ENCODE results near the gene CLDN6.
A peak's percentile ranks its signal among the peaks of the same experiment; 100 is the strongest.

The CLDN6 gene

GRCh38 chr16:2987286-2987685, 30.7 kb downstream of the CLDN6 start:
- DNase-seq (ENCODE audit: low read depth): no peak

GRCh38 chr16:2986623-2987188, 31.3 kb downstream of the CLDN6 start:
- no peak for DNase-seq (ENCODE audit: low read depth)

- no peak for DNase-seq (ENCODE audit: low read depth)
Measured at GRCh38 chr16:2985893-2986355, 32.1 kb downstream of the CLDN6 start.

GRCh38 chr16:2985462-2985861, 32.5 kb downstream of the CLDN6 start:
- DNase-seq (ENCODE audit: low read depth): no peak

DNA sequence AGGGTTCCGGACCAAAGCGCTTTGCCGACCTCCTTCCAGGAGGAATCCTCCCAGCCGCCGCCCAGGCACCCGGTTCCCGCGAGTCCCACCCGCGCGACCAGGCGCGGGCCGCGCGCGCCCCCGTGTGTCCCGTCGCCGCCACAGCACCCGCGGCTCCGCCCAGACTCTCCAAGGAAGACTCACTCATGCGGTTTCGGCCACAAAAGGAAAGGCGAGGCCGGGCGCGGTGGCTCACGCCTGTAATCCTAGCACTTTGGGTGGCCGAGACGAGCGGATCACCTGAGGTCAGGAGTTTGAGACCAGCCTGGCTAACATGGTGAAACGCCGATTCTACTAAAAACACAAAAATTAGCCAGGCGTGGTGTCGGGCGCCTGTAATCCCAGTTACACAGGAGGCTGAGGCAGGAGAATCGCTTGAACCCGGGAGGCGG, 34.3 kb downstream of the CLDN6 start:
- peak; percentile 43 for DNase-seq (ENCODE audit: low read depth)

DNA sequence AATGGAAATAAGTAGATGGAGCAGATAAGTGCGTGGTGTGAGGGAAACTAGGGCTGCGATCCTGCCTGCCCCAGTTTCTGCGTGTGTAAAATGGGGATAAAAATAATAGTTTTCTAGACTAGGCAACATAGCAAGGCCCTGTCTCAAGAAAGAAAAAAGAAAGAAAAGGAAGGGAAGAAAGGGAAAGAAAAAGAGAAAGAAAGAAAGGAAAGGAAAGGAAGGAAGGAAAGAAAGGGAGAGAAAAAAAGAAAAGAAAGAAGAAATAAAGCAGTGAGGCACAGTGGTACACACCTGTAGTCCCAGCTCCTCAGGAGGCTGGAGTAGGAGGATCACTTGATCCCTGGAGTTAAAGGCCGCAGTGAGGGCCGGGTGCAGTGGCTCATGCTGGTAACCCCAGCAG, 35.6 kb downstream of the CLDN6 start:
- DNase-seq (ENCODE audit: low read depth): no peak

DNA sequence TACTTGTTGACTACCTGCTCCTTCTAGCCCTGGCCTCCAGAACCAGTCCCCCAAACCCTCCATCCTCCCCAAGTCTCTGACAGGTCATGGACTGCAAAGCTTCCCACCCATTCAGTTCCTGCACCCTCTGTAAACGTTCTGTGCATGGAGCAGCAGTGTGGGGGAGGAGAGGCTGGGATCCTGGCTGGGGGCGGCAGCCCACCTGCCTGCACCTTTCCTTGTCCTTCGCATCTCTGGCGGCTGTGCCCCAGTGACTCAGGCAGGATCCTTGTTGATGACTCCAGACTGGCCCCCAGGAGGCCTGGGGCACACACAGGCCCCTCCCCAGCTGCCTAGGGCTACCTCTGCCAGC, 36.1 kb downstream of the CLDN6 start:
- DNase-seq (ENCODE audit: low read depth): no peak

DNA sequence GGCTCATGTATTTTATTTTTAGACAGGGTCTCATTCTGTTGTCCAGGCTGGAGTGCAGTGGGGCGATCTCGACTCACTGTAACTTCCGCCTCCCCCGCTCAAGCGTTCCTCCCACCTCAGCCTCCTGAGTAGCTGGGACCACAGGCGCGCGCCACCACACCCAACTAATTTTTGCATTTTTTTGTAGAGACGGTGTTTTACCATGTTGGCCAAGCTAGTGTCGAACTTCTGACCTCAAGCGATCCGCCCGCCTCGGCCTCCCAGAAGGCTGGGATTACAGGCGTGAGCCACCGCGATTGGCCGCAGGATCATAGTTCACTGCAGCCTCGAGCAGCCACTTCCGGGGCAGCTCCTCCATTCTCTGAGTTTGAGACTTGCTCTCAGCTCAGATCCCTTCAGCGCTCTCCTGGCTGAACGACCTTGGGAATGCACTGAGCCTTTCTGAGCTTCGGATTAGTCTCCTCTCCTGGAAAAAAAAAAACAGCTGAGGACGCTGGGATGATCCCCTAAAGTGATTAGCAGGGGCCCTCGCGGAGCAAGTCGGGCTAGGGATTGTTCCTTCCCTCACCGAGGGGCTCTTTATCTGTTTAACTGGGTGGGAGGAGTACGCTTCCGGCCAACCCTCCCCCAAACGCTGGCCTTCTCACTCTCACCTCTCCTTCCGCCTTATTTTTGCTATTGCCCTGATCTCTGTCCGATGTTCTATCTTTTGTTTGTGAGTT, 36.6 kb downstream of the CLDN6 start:
- no peak for DNase-seq (ENCODE audit: low read depth)

DNA sequence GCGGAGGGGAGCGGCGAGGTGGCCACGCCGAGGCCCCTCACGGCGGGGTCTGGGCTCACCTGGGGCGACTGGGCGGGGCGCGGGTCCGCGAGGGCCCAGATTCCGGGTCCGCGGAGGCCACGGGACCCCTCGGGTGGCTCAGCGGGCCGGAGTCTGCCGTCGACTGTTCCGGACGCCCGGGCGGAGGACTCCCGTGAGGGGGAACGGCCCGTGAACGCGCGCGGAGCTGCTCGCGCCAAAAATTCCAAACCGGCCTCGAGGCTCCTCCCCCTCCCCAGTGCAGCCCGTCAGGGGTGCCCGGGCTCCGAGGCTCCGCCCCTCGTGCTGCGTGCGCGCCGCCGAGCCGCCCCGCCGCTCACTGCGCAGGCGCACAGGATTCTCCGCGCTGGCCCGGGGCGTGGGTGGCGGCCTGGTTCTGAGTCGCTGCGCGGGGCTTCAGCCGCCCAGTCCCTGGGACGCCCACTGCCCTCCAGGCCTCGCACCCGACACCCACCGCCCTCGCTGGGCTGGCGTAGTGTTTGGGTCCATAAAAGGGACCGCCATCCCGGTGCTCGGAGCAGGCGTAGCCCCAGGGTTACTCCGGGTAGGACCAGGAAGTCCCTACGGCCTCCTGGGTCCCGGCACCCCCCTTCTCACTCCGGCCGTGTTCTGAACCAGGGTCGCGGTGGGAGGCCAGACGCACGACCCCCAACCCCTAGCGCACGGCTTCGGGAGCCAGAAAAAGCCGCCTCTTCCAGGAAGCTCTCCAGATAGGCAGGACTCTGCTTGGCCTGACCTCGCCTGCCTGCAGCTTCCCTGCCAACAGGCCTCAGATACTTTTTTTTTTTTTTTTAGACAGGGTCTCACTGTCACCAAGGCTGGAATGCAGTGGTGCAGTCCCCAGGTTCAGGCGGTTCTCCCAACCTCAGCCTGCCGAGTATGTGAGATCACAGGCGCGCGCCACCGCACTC, 37.5 kb downstream of the CLDN6 start, which contains the start of gene PKMYT1:
TSS of gene PKMYT1 (minus strand) at position 220 of the 950 bp plus-strand sequence. CDS start 789 bp downstream, outside the sequence.
- peak; percentile 47 for DNase-seq (ENCODE audit: low read depth)

DNA sequence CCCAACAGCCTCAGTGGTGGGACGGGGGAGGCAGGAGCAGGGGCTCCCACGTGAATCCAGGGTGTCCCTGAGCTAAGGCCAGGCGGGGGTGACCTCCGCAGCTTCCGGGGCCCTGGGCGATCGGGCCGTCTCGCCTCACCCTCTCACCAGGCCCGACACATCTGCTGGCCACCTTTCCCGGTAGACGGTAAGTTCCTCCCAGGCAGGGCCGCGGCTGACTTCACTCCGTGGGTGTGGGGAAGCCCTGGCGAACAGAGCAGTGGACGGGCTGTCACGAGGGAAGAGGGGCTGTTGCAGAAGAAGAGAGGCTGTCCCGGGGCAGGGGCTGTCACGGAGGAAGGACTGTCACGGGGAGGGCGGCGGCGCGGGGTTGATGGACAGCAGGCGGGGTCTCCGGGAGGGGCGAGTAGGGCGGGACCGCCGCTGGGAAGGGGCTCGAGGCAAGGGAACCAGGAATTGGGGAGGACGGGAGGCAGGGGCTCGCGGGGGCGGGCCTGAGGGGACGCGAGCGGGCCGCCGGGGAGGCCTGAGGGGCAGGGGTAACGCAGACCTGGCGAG, 38.2 kb downstream of the CLDN6 start:
- no peak for DNase-seq (ENCODE audit: low read depth)

- DNase-seq (ENCODE audit: low read depth): no peak
Measured at GRCh38 chr16:2977440-2977839, 40.5 kb downstream of the CLDN6 start.

- DNase-seq (ENCODE audit: low read depth): no peak
Measured at GRCh38 chr16:2976673-2977072, 41.3 kb downstream of the CLDN6 start.

DNA sequence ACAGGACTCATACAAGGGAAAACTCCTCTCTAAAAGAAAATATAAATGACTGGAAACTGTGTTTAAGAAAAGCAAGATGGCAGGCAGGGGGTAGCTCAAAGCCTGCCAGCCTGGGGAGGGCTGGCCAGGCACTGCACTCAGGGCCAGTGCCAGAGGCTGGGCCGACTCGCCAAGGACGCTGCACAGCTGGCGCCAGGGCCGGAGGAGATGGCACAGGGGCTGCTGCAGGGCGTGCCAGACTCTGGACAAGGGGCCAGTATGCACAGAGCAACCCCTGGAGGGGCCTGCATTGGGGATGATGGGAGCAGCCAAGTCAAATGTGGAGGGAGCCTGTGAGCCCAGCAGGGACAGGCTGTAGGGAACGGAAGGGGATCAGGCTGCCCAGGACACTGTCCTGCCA, 41.8 kb downstream of the CLDN6 start:
- DNase-seq (ENCODE audit: low read depth): no peak

GRCh38 chr16:2975161-2975795, 42.7 kb downstream of the CLDN6 start:
- DNase-seq (ENCODE audit: low read depth): no peak

GRCh38 chr16:2974319-2975056, 43.5 kb downstream of the CLDN6 start:
- DNase-seq (ENCODE audit: low read depth): no peak

DNA sequence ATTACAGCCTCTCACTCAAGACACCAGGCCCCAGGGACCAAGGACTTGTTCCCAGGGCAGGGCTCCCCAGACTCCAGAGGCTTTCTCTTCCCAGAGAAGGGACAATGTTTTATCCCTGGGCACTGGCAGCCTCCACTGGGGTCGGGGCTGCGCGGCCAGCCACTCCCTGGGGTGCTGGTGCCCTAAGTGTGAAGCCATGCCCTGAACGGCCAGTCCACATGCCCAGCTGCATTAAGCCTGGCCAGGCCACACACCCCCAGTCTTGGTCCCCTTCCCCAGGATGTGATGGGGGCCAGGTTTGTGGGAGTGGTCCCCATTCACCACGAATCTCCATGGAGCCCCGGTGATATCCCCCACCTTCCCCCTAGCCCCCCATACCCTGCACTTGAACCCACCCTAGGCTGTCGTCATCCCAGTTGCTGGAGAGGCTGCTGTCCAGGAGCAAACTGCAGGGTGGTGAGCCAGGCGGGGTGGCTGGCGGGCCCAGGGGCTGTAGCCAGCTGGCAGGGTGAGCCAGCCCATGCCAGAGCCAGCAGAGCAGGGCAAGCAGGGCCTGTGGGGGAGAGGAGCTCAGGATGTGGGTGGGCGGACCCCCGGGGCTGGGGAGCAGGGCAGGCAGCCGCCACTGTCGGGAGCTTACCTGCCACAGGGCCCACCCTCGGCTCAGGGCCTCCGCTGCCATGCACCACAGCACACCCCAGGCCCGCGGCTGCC, 44.2 kb downstream of the CLDN6 start:
- DNase-seq (ENCODE audit: low read depth): no peak

- DNase-seq (ENCODE audit: low read depth): no peak
Measured at GRCh38 chr16:2973093-2973492, 44.9 kb downstream of the CLDN6 start.

DNA sequence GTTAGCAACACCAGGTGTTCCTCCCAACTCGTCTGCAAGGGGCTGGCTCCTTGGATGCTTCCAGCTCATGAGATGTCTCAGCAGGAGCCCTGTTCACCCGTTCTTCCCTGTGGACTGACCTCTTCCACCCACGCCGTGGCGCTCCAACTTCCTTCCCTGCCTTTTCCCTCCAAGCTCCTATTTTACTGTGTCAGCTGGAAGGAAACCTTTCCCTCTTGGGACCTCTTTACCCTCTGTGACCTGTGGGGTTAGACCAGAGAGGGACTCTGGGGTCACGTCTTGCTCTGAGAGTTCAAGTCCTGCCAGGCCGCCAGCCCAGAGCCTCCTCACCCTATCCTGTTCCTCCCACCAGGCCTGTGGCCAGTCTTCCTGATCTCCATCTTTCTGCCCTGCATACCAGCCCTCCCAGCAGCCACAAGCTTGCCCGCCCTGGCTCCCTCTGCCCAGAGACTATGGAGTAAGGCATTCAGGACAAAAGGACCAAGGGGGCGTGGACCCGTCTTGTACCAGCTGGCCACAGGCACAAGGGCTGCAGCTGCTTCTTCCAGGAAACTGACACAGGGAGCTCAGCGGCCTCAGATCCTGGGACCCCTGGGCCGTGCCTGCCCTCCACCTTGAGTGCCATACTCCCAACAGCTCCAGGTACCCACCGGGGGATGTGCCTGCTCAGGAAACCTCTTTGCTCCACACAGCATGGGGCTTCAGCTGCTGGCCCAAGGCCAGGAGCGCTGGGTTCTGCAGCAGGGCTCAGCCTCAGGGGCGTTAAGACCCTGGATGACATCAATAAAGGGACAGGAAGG, 45.8 kb downstream of the CLDN6 start:
- no peak for DNase-seq (ENCODE audit: low read depth)

GRCh38 chr16:2971134-2971984, 46.6 kb downstream of the CLDN6 start:
- DNase-seq (ENCODE audit: low read depth): no peak
